RWPE2 (cell line): ENCODE data around the gene ACAD8.
"Not testable (repeated sequence)": the region's sequence is repeated elsewhere in the genome, so short reads cannot be mapped to it uniquely, and the experiment has no call there.

Experiments
- ATAC-seq: fragments of 200-7000 bp; cut with Tn5 transposase; 3 replicates; pipeline ENCODE4 v1.9.1; 2021; ENCODE audit warnings: low read depth
- DNase-seq: peaks from one replicate; pipeline ENCODE4 v3.0.0-alpha.2; 2020; ENCODE audit warnings: low spot score
- H3K27ac ChIP-seq: fragments of 450-650 bp; 2 replicates; pipeline ENCODE4 v1.5.1; 2017; ENCODE audit warnings: mild to moderate bottlenecking; ENCODE audit not compliant: poor library complexity, severe bottlenecking
- H3K27me3 ChIP-seq: fragments of 250-450 bp; sonication (Bioruptor Pico); 2 replicates; pipeline ENCODE4 v1.5.1; 2021; ENCODE audit warnings: mild to moderate bottlenecking, moderate library complexity; ENCODE audit not compliant: insufficient read depth, poor library complexity, severe bottlenecking
- H3K36me3 ChIP-seq: fragments of 250-450 bp; sonication (Bioruptor Pico); 2 replicates; pipeline ENCODE4 v1.5.1; 2020; ENCODE audit warnings: low read depth, mild to moderate bottlenecking, moderate library complexity
- H3K4me1 ChIP-seq: fragments of 250-450 bp; sonication (Bioruptor Pico); 2 replicates; pipeline ENCODE4 v1.5.1; 2021; ENCODE audit warnings: mild to moderate bottlenecking, moderate library complexity; ENCODE audit not compliant: insufficient read depth, poor library complexity, severe bottlenecking
- H3K4me3 ChIP-seq: fragments of 250-450 bp; sonication (Bioruptor Pico); 2 replicates; pipeline ENCODE4 v1.5.1; 2021; ENCODE audit warnings: mild to moderate bottlenecking, moderate library complexity; ENCODE audit not compliant: severe bottlenecking
- H3K9me3 ChIP-seq: fragments of 250-450 bp; sonication (Bioruptor Pico); 2 replicates; pipeline ENCODE4 v1.5.1; 2021; ENCODE audit warnings: mild to moderate bottlenecking, moderate library complexity; ENCODE audit not compliant: severe bottlenecking
- TF ChIP-seq, protein P1 (sequence below): fragments of 450-650 bp; IDR thresholded peaks from one replicate; pipeline ENCODE4 v1.5.1; 2017; ENCODE audit warnings: mild to moderate bottlenecking, moderate library complexity; ENCODE audit not compliant: poor library complexity, severe bottlenecking

Gene ACAD8

DNA sequence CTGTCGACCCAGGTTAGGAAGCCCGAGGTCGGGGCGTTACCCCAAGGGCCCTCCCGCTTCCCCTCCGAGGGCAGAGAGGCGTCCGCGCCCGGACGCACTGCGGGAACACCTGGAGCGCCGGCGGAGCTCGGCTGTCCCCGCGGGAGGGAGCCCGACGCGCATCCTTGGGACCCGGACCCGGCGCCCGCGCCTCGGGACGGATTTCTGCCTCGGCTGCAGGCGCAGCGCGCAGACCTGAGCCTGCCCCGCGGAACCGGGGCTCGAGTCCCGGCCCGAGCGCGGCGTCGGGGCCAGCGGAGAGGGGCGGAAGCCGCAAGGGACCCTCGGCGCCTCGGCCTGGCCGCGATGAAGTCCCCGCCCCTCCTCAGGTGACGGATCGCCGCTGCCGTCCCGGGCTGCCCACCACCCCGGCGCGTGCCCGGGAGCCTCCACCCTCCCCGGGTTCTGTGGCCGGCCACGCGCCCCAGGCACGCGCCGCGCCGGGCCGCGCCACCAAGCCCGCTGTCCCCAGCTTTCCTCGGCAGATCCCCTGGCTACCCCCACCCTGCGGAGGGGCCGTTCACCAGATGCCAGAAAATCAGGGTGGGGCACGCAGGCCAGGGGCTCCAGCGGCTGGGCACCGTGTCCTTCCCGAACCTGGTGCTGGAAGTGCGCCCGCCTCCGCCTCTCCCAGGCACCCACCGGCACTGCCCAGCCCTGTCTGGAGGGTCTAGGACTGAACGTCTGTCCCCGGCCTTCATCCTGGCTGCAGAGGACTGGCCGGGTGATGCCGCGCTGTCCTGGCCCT is 23.2 kb downstream of the ACAD8 start:
- Histone ChIP-seq H3K36me3 (no peaks in the 10 kb centered on the region), H3K4me1 (no peaks in the 10 kb centered on the region), H3K9me3 (no peaks in the 10 kb centered on the region), H3K4me3 (peak overlapping the region; percentile 11), H3K27me3 (peaks cover 78% of the 10 kb centered on the region), H3K27ac (no peak overlapping the region)
- ATAC-seq (no peak; the same call in 2 of the 3 replicates), DNase-seq (no peak)
- TF ChIP-seq, protein P1, sequence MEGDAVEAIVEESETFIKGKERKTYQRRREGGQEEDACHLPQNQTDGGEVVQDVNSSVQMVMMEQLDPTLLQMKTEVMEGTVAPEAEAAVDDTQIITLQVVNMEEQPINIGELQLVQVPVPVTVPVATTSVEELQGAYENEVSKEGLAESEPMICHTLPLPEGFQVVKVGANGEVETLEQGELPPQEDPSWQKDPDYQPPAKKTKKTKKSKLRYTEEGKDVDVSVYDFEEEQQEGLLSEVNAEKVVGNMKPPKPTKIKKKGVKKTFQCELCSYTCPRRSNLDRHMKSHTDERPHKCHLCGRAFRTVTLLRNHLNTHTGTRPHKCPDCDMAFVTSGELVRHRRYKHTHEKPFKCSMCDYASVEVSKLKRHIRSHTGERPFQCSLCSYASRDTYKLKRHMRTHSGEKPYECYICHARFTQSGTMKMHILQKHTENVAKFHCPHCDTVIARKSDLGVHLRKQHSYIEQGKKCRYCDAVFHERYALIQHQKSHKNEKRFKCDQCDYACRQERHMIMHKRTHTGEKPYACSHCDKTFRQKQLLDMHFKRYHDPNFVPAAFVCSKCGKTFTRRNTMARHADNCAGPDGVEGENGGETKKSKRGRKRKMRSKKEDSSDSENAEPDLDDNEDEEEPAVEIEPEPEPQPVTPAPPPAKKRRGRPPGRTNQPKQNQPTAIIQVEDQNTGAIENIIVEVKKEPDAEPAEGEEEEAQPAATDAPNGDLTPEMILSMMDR = peak; percentile 34

- H3K4me1 ChIP-seq = no peaks in the 10 kb centered on the region
- TF ChIP-seq, protein P1 = no peak
- no peak overlapping the region for H3K4me3 ChIP-seq
- no peak overlapping the region for H3K27ac ChIP-seq
- ATAC-seq (no peak), DNase-seq (no peak)
- no peaks in the 10 kb centered on the region for H3K9me3 ChIP-seq
- peaks cover 78% of the 10 kb centered on the region for H3K27me3 ChIP-seq
- H3K36me3 ChIP-seq = no peaks in the 10 kb centered on the region
Observed at GRCh38 chr11:134277183-134278001, 24.0 kb downstream of the ACAD8 start.

DNA sequence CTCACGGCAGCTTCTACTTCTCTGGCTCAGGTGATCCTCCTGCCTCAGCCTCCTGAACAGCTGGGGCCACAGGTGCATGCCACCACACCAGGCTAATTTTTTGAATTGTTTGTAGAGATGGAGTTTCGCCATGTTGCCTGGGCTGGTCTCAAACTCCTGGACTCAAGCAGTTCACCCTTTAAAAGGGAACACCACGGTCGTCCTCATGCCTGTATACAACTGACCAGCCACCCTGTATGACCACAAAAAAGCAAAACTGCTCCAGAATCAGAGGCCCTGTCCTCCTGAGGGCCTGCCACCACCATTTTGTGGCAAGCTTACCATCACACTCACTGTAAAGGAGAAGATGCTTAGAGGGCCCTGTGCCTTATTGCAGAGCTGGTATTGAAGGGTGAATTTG is 25.0 kb downstream of the ACAD8 start:
- no peak for DNase-seq
- Histone ChIP-seq H3K27ac (no peak overlapping the region), H3K4me1 (no peaks in the 10 kb centered on the region), H3K27me3 (peaks cover 76% of the 10 kb centered on the region), H3K9me3 (no peaks in the 10 kb centered on the region), H3K36me3 (no peaks in the 10 kb centered on the region), H3K4me3 (no peak overlapping the region)
- TF ChIP-seq, protein P1 = no peak
- no peak for ATAC-seq

DNA sequence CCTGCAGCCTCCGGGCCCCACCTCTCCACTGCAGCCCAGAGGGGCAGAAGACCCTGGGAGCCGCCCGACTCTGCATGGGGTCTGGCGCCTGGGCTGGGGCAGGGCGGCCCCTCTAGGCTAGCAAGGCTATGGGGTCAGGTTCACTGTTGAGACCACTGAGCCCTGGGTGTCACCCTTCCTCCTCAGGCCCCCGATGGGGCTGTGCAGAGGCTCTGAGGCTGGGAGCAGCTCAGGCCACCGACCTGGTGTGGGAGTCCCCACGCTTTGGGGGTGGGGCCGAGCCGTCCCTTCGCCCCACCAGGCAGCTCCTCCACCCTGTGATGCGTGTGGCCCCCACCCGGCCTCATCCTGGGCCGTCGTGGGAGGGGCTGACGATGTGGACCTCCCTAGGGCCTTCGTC is 28.3 kb downstream of the ACAD8 start:
- H3K9me3 ChIP-seq, ATAC-seq, H3K27ac ChIP-seq, H3K4me1 ChIP-seq, H3K4me3 ChIP-seq, H3K36me3 ChIP-seq, DNase-seq: not testable (repeated sequence)
- H3K27me3 ChIP-seq = peaks cover 43% of the 10 kb centered on the region

GRCh38 chr11:134282121-134283045 is 29.0 kb downstream of the ACAD8 start:
- no peaks in the 10 kb centered on the region for H3K36me3 ChIP-seq
- TF ChIP-seq, protein P1 = no peak
- no peak overlapping the region for H3K27ac ChIP-seq
- H3K4me1 ChIP-seq = no peaks in the 10 kb centered on the region
- H3K9me3 ChIP-seq = no peaks in the 10 kb centered on the region
- no peak for ATAC-seq
- DNase-seq = no peak
- peaks cover 36% of the 10 kb centered on the region for H3K27me3 ChIP-seq
- H3K4me3 ChIP-seq = no peak overlapping the region
